IMR-90 (cell line): ENCODE results near the gene FAM53C. TPM values are rescaled to one million over a fixed set of nuclear protein-coding genes. Genes with fewer than 3 reads are reported as not detected.
A peak's percentile ranks its signal among the peaks of the same experiment; 100 is the strongest.

Source experiments
- ATAC-seq: fragments of 200-7000 bp; cut with Tn5 transposase; 2 replicates; pipeline ENCODE4 v1.9.1; 2020; ENCODE audit warnings: low read depth, mild to moderate bottlenecking, moderate library complexity
- BruUV-seq: library from RNA; stranded (reverse); fragments of 400-500 nt; replicated peaks from 2 replicates; lab custom pipeline; 2021; lab: Mats Ljungman, UMichigan
- CTCF ChIA-PET: fragments of 300-600 bp; formaldehyde crosslinking; extraction: SDS; loops from one replicate; lab custom pipeline; 2021; ENCODE audit warnings: antibody characterized with exemption; lab: Yijun Ruan, JAX
- POLR2A ChIA-PET: fragments of 300-600 bp; sonication (Branson Sonifier 250); formaldehyde crosslinking; loops from one replicate; lab custom pipeline; 2022; ENCODE audit warnings: antibody characterized with exemption; ENCODE audit not compliant: unreplicated experiment; lab: Charles Lee
- DNase-seq: peaks from one replicate; pipeline ENCODE4 v3.0.0; 2013
- H2AFZ ChIP-seq: replicated peaks from 2 replicates; pipeline ENCODE3; 2013; ENCODE audit warnings: low read length, mild to moderate bottlenecking; ENCODE audit not compliant: poor library complexity
- H2AK5ac ChIP-seq: 2 replicates; pipeline ENCODE4 v1.6.1; 2013; ENCODE audit warnings: low read depth, low read length, inconsistent platforms
- H2AK9ac ChIP-seq: replicated peaks from 2 replicates; pipeline ENCODE3; 2013; ENCODE audit warnings: mild to moderate bottlenecking, low read depth, low read length, moderate library complexity; ENCODE audit not compliant: poor library complexity
- H2BK120ac ChIP-seq: 2 replicates; pipeline ENCODE4 v1.6.1; 2013; ENCODE audit warnings: low read depth, low read length, inconsistent platforms
- H2BK15ac ChIP-seq: 3 replicates; pipeline ENCODE4 v1.6.1; 2013; ENCODE audit warnings: low read depth, low read length, inconsistent platforms
- H2BK20ac ChIP-seq: 2 replicates; pipeline ENCODE4 v1.6.1; 2013; ENCODE audit warnings: low read depth, mild to moderate bottlenecking, inconsistent platforms, low read length, moderate library complexity
- H2BK5ac ChIP-seq: 2 replicates; pipeline ENCODE4 v1.6.1; 2013; ENCODE audit warnings: mild to moderate bottlenecking, low read depth, low read length, inconsistent platforms; ENCODE audit not compliant: poor library complexity, severe bottlenecking
- H3K14ac ChIP-seq: replicated peaks from 2 replicates; pipeline ENCODE4 v1.6.1; 2013; ENCODE audit warnings: low read depth, low read length, inconsistent platforms
- H3K18ac ChIP-seq: 2 replicates; pipeline ENCODE4 v1.6.1; 2013; ENCODE audit warnings: low read depth, low read length, control low read depth
- H3K23ac ChIP-seq: 2 replicates; pipeline ENCODE4 v1.6.1; 2013; ENCODE audit warnings: low read depth, low read length, inconsistent platforms
- H3K27ac ChIP-seq: 2 replicates; pipeline ENCODE4 v1.5.1; 2013; ENCODE audit warnings: mild to moderate bottlenecking, control low read depth, low read length; ENCODE audit not compliant: insufficient read depth
- H3K27me3 ChIP-seq: 2 replicates; pipeline ENCODE4 v1.6.1; 2013; ENCODE audit warnings: low read length; ENCODE audit not compliant: control insufficient read depth, insufficient read depth
- H3K36me3 ChIP-seq: 2 replicates; pipeline ENCODE4 v1.6.1; 2013; ENCODE audit warnings: low read length, mixed read lengths; ENCODE audit not compliant: control insufficient read depth, insufficient read depth
- H3K4ac ChIP-seq: 2 replicates; pipeline ENCODE4 v1.6.1; 2013; ENCODE audit warnings: low read depth, low read length, inconsistent platforms
- H3K4me1 ChIP-seq: 2 replicates; pipeline ENCODE4 v1.6.1; 2013; ENCODE audit warnings: low read length, mixed read lengths; ENCODE audit not compliant: control insufficient read depth, insufficient read depth
- H3K4me2 ChIP-seq: 2 replicates; pipeline ENCODE4 v1.6.1; 2013; ENCODE audit warnings: low read depth, mild to moderate bottlenecking, control low read depth, low read length, moderate library complexity
- H3K4me3 ChIP-seq: 2 replicates; pipeline ENCODE4 v1.5.1; 2013; ENCODE audit warnings: low read depth, mild to moderate bottlenecking, control low read depth, low read length, moderate library complexity; ENCODE audit not compliant: insufficient read depth
- H3K56ac ChIP-seq: 2 replicates; pipeline ENCODE4 v1.6.1; 2013; ENCODE audit warnings: low read length, inconsistent platforms; ENCODE audit not compliant: insufficient read depth; ENCODE audit errors: extremely low read depth
- H3K79me1 ChIP-seq, 2 experiments: 2 replicates each; pipeline ENCODE4 v1.6.1; 2013; ENCODE audit warnings: low read length in 2 of 2, inconsistent platforms in 1 of 2, low read depth in 1 of 2
- H3K9ac ChIP-seq: 2 replicates; pipeline ENCODE4 v1.6.1; 2013; ENCODE audit warnings: low read depth, low read length, control low read depth
- H3K9me1 ChIP-seq: 2 replicates; pipeline ENCODE4 v1.6.1; 2013; ENCODE audit warnings: low read length, inconsistent platforms; ENCODE audit not compliant: insufficient read depth
- H3K9me3 ChIP-seq: 2 replicates; pipeline ENCODE4 v1.6.1; 2013; ENCODE audit warnings: low read length; ENCODE audit not compliant: control insufficient read depth, insufficient read depth
- H4K20me1 ChIP-seq: 2 replicates; pipeline ENCODE4 v1.6.1; 2013; ENCODE audit warnings: low read length, inconsistent platforms; ENCODE audit not compliant: insufficient read depth
- H4K5ac ChIP-seq: 2 replicates; pipeline ENCODE4 v1.6.1; 2013; ENCODE audit warnings: mild to moderate bottlenecking, low read depth, low read length, control low read depth
- H4K8ac ChIP-seq, 2 experiments: 2 replicates each; pipeline ENCODE4 v1.6.1; 2013; ENCODE audit warnings: low read depth in 2 of 2, low read length in 2 of 2, control low read depth in 1 of 2, inconsistent platforms in 1 of 2
- H4K91ac ChIP-seq: 2 replicates; pipeline ENCODE4 v1.6.1; 2013; ENCODE audit warnings: low read depth, low read length, inconsistent platforms; ENCODE audit not compliant: insufficient read depth
- CTCF ChIP-seq: conservative IDR thresholded peaks from 2 replicates; pipeline ENCODE4 v1.5.1; 2012; ENCODE audit warnings: mild to moderate bottlenecking, low read depth, low read length, improper control_type of control experiment
- ELK1 ChIP-seq: fragments of 150-350 bp; IDR thresholded peaks from 2 replicates; pipeline ENCODE4 v1.6.1; 2016; ENCODE audit warnings: low read depth, mild to moderate bottlenecking, low read length, moderate library complexity, borderline replicate concordance
- FOS ChIP-seq: fragments of 150-350 bp; IDR thresholded peaks from 2 replicates; pipeline ENCODE4 v1.6.1; 2016; ENCODE audit warnings: low read depth, low read length
- POLR2A ChIP-seq: IDR thresholded peaks from 2 replicates; pipeline ENCODE4 v1.6.1; 2012; ENCODE audit warnings: mild to moderate bottlenecking, low read depth, low read length
- RAD21 ChIP-seq: IDR thresholded peaks from 2 replicates; pipeline ENCODE4 v1.6.1; 2012; ENCODE audit warnings: low read length, improper control_type of control experiment
- RCOR1 ChIP-seq: IDR thresholded peaks from 2 replicates; pipeline ENCODE4 v1.6.1; 2012; ENCODE audit warnings: mild to moderate bottlenecking, low read length, improper control_type of control experiment; ENCODE audit not compliant: insufficient replicate concordance
- WGBS, 2 experiments: methylation state at CpG; one replicate each; pipeline versions ENCODE4 v1.1.5 to v1.1.7; 2013; ENCODE audit warnings: missing lambda C conversion rate in 2 of 2; ENCODE audit not compliant: insufficient read length in 1 of 2; ENCODE audit errors: extremely low coverage in 2 of 2; 5-methylcytosine and 5-hydroxymethylcytosine counted together
- dilution Hi-C: fragments of 300-500 bp; cut with HindIII; formaldehyde crosslinking; loops from one replicate; pipeline ENCODE4 v1.14.3; 2018; ENCODE audit warnings: low sequenced_read_pairs; ENCODE audit not compliant: unreplicated experiment
- in situ Hi-C: fragments of 300-500 bp; cut with MboI; formaldehyde crosslinking; loops from 3 replicates; pipeline ENCODE4 v1.14.3; 2019; ENCODE audit warnings: low sequenced_read_pairs, inconsistent platforms, mixed read lengths
- intact Hi-C: fragments of 100-400 bp; cut with micrococcal nuclease; formaldehyde crosslinking; loops from 2 replicates; pipeline ENCODE4 v1.10.0; 2022
- polyA plus RNA-seq, 3 experiments: library from polyadenylated mRNA; depleted of rRNA; stranded (reverse); fragments of >200 nt; gene quantifications; 2 replicates each; pipeline ENCODE4 v1.2.3, GENCODE V29; 2012; ENCODE audit warnings: low replicate concordance in 1 of 3
- total RNA-seq: library from RNA; depleted of rRNA; stranded (reverse); fragments of >200 nt; gene quantifications from 2 replicates; pipeline ENCODE4 v1.2.3, GENCODE V29; 2012

Gene FAM53C
- total and polyA plus RNA-seq, 2 of the 4 experiments (the other 2 are of a cell fraction) = 21.5 to 25.6 TPM

- TF ChIP-seq ELK1 (no peak), RAD21 (peak; percentile 21), POLR2A (peak; percentile 100)
Measured at GRCh38 chr5:138337685-138338410, at the start of gene FAM53C (continued).

DNA sequence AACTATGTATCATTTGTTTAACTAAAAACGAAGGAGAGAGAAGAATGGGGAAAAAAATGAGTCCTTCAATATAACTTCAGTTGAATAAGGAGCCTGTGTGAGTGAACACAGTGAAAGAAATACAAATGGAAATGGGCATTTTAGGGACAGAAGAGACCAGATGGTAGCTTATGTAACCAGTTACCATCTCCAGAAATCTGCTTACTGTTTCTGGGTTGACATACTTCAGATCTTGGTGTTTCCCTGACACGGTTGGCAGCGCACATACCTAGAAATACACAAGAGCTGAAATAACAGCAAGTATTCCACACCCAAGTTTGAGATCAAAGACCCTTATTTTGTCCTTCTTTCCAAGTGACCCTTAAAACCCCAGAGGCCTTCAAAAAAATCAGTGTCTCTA, 48.8 kb upstream of the FAM53C start:
- in situ Hi-C loops = no loop called here
- no peak for ATAC-seq
- Histone ChIP-seq H4K8ac (no peak overlapping the region), H3K27me3 (no peaks in the 10 kb centered on the region), H2BK5ac (no peak overlapping the region), H2BK15ac (no peak overlapping the region), H4K91ac (no peak overlapping the region), H2AK5ac (no peak overlapping the region), H3K9me3 (no peaks in the 10 kb centered on the region), H2AK9ac (no peak overlapping the region), H3K23ac (no peak overlapping the region), H4K5ac (no peak overlapping the region), H2AFZ (no peak overlapping the region), H3K9me1 (no peaks in the 10 kb centered on the region), H3K79me1 (no peaks in the 10 kb centered on the region), H3K27ac (no peak overlapping the region), H3K18ac (no peak overlapping the region), H3K4ac (no peak overlapping the region), H3K4me3 (no peak overlapping the region), H2BK120ac (no peak overlapping the region), H3K14ac (no peak overlapping the region), H3K4me1 (no peaks in the 10 kb centered on the region), H2BK20ac (no peak overlapping the region), H3K4me2 (no peak overlapping the region), H4K20me1 (no peaks in the 10 kb centered on the region), H3K56ac (no peak overlapping the region), H3K36me3 (0 out of 2 replicates have a peak, but pooled peaks cover 2% of the 10 kb centered on the region), H3K9ac (no peak overlapping the region)
- no peak for TF ChIP-seq FOS
- TF ChIP-seq CTCF = no peak
- TF ChIP-seq RCOR1 = no peak
- dilution Hi-C loops = no loop called here
- no TSS peak for BruUV-seq
- intact Hi-C loops = no loop called here
- DNase-seq = no peak
- ChIA-PET CTCF (interaction anchor here (0.6 to 0.8 kb wide), 2 partner anchors 14 to 66 kb away, joined by 3 to 5 read pairs; no protein-coding TSS in a partner anchor), POLR2A (no interaction called here)
- no CpG with 5 or more reads among the region's 3 CpGs for WGBS, 2 experiments
